WTC11 (cell line): ENCODE data around the gene CCDC183. TPM values are rescaled to one million over a fixed set of nuclear protein-coding genes. Genes with fewer than 3 reads are reported as not detected.
"Not testable (repeated sequence)": the region's sequence is repeated elsewhere in the genome, so short reads cannot be mapped to it uniquely, and the experiment has no call there.

ENCODE experiments used
- ATAC-seq: fragments of 200-7000 bp; cut with Tn5 transposase; 2 replicates; pipeline ENCODE4 v1.10.0; 2021; ENCODE audit warnings: mild to moderate bottlenecking, moderate library complexity
- CTCF ChIA-PET: fragments of 300-600 bp; sonication (Branson Sonifier 250); formaldehyde crosslinking; loops from one replicate; lab custom pipeline; 2021; ENCODE audit warnings: antibody characterized with exemption; lab: Charles Lee
- POLR2A ChIA-PET: fragments of 350-600 bp; sonication (Branson Sonifier 250); formaldehyde crosslinking; loops from one replicate; lab custom pipeline; 2021; ENCODE audit warnings: antibody characterized with exemption; lab: Charles Lee
- DNase-seq: peaks from one replicate; pipeline ENCODE4 v3.0.0; 2021; ENCODE audit warnings: low spot score
- H3K27ac Mint-ChIP-seq: 2 replicates; pipeline ENCODE4 v1.8.0; 2021; ENCODE audit warnings: mixed read lengths
- H3K27me3 Mint-ChIP-seq: 2 replicates; pipeline ENCODE4 v1.8.0; 2021; ENCODE audit warnings: low read depth, mild to moderate bottlenecking, moderate library complexity, mixed read lengths
- H3K36me3 Mint-ChIP-seq: 2 replicates; pipeline ENCODE4 v1.8.0; 2021; ENCODE audit warnings: mixed read lengths
- H3K4me1 Mint-ChIP-seq: 2 replicates; pipeline ENCODE4 v1.8.0; 2022; ENCODE audit warnings: mixed read lengths
- H3K4me3 Mint-ChIP-seq: 2 replicates; pipeline ENCODE4 v1.8.0; 2021; ENCODE audit warnings: mild to moderate bottlenecking, moderate library complexity, mixed read lengths
- H3K9me3 Mint-ChIP-seq: 2 replicates; pipeline ENCODE4 v1.8.0; 2021; ENCODE audit warnings: mixed read lengths
- CREB1 ChIP-seq: sonication (generic); formaldehyde crosslinking; IDR thresholded peaks from 2 replicates; pipeline ENCODE4 v1.8.0; 2023; ENCODE audit warnings: mild to moderate bottlenecking, missing genetic modification reagents
- NR3C1 ChIP-seq: sonication (generic); formaldehyde crosslinking; conservative IDR thresholded peaks from 2 replicates; pipeline ENCODE4 v1.8.1; 2023; ENCODE audit warnings: low read depth, mild to moderate bottlenecking, missing genetic modification reagents
- ZNF219 ChIP-seq: sonication (generic); formaldehyde crosslinking; IDR thresholded peaks from 2 replicates; pipeline ENCODE4 v1.8.0; 2023; ENCODE audit warnings: missing genetic modification reagents, mild to moderate bottlenecking, borderline replicate concordance
- ZNF232 ChIP-seq: sonication (generic); formaldehyde crosslinking; IDR thresholded peaks from 2 replicates; pipeline ENCODE4 v1.8.0; 2022; ENCODE audit warnings: mild to moderate bottlenecking, missing genetic modification reagents
- ZNF423 ChIP-seq: fragments of 250-450 bp; sonication (Bioruptor Pico); IDR thresholded peaks from 2 replicates; pipeline ENCODE4 v2.1.2; 2022; ENCODE audit warnings: mild to moderate bottlenecking, moderate library complexity
- total RNA-seq: library from RNA; stranded (reverse); gene quantifications from 3 replicates; pipeline ENCODE4 v1.2.3, GENCODE V29; 2021
- TF ChIP-seq, protein P1 (sequence below): sonication (generic); formaldehyde crosslinking; IDR thresholded peaks from 2 replicates; pipeline ENCODE4 v1.8.0; 2023; ENCODE audit warnings: mild to moderate bottlenecking, missing genetic modification reagents
- TF ChIP-seq, protein P2 (sequence below): fragments of 250-450 bp; sonication (Bioruptor Pico); IDR thresholded peaks from 2 replicates; pipeline ENCODE4 v1.8.0; 2021; ENCODE audit warnings: mild to moderate bottlenecking
- TF ChIP-seq, protein P3 (sequence below): sonication (generic); formaldehyde crosslinking; IDR thresholded peaks from 2 replicates; pipeline ENCODE4 v1.8.0; 2022; ENCODE audit warnings: mild to moderate bottlenecking, missing genetic modification reagents
- TF ChIP-seq, protein P4 (sequence below): fragments of 200-600 bp; IDR thresholded peaks from 2 replicates; pipeline ENCODE4 v1.8.0; 2022; ENCODE audit warnings: antibody characterized with exemption

CCDC183 gene
- total RNA-seq, 1 experiment from 2014 or later: 2.1 TPM

DNA sequence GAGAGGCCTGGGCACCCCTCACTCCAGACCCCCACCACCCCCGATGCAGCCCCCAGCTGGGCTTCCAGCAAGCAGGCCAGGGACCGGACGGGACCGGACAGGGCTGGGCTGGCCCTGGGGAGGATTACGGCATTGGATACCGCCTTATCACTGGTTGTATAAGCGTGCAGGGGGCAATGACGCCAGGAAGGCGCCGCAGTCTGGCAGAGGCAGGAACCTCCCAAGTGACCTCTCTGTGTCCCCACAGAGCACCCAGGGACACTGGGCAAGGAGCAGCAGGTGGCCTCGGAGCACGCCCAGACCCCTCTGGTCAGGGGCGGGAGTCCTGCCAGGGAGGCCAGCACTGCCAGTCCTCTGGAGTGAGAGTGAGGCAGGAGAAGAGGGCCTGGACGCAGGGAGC lies 31.1 kb upstream of the CCDC183 start (continued):
- TF ChIP-seq, protein P1, sequence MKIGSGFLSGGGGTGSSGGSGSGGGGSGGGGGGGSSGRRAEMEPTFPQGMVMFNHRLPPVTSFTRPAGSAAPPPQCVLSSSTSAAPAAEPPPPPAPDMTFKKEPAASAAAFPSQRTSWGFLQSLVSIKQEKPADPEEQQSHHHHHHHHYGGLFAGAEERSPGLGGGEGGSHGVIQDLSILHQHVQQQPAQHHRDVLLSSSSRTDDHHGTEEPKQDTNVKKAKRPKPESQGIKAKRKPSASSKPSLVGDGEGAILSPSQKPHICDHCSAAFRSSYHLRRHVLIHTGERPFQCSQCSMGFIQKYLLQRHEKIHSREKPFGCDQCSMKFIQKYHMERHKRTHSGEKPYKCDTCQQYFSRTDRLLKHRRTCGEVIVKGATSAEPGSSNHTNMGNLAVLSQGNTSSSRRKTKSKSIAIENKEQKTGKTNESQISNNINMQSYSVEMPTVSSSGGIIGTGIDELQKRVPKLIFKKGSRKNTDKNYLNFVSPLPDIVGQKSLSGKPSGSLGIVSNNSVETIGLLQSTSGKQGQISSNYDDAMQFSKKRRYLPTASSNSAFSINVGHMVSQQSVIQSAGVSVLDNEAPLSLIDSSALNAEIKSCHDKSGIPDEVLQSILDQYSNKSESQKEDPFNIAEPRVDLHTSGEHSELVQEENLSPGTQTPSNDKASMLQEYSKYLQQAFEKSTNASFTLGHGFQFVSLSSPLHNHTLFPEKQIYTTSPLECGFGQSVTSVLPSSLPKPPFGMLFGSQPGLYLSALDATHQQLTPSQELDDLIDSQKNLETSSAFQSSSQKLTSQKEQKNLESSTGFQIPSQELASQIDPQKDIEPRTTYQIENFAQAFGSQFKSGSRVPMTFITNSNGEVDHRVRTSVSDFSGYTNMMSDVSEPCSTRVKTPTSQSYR (CRISPR knock-in tag): no peak
- no peak for TF ChIP-seq NR3C1 (CRISPR knock-in tag)

DNA sequence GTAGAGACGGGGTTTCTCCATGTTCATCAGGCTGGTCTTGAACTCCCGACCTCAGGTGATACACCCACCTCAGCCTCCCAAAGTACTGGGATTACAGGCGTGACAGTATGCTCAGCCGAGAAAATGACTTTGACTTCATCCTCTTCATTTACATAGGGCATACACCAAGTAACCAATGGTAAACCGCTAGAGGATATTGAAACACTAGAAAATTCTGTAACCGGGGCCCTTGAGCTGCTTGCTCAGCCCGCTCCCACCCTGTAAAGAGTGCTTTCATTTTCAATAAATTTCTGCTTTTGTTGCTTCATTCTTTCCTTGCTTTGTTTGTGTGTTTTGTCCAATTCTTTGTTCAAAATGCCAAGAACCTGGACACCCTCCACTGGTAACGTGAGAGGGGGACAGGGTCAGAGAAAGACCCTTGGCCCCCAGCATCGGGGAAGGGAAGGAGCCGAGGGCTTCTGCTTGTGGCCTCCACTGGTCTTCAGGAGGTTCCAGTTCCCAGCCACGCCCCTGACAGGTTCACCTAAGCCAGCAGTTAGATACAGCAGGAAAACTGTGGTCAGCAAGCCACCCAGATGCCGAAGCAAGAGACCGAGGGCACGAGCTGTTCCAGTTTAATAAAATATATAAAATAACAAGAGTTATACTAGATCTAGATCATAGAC lies 30.3 kb upstream of the CCDC183 start:
- H3K27ac Mint-ChIP-seq, H3K9me3 Mint-ChIP-seq, POLR2A ChIA-PET, DNase-seq, H3K4me3 Mint-ChIP-seq, ATAC-seq, H3K36me3 Mint-ChIP-seq, H3K4me1 Mint-ChIP-seq: not testable (repeated sequence)
- CTCF ChIA-PET: interaction anchor here (0.7 to 1.3 kb wide), 5 partner anchors 12 to 264 kb away, joined by 3 to 4 read pairs (median 4); no protein-coding TSS in a partner anchor
- peaks cover 14% of the 10 kb centered on the region for H3K27me3 Mint-ChIP-seq

DNA sequence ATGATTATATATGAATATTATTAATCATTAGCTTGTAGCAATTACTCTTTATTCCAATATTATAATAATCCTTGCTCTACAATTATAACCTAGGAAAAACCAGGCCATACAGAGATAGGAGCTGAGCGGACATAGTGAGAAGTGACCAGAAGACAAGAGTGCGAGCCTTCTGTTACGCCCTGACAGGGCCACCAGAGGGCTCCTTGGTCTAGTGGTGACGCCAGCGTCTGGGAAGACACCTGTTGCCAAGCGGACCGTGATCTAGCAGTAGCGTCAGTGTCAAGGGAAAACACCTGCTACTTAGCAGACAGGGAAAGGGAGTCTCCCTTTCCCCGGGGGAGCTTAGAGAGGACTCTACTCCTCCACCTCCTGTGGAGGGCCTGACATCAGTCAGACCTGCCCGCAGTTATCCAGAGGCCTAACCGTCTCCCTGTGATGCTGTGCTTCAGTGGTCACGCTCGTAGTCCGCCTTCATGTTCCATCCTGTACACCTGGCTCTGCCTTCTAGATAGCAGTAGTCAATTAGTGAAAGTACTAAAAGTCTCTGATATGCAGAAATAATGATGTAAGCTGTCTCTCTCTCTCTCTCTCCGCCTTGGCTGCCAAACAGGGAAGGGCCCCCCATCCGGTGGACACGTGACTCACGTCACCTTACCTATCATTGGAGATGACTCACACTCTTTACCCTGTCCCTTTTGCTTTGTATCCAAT lies 29.6 kb upstream of the CCDC183 start:
- DNase-seq: peak; percentile 60
- H3K36me3 Mint-ChIP-seq, H3K4me3 Mint-ChIP-seq, H3K27ac Mint-ChIP-seq, H3K4me1 Mint-ChIP-seq, POLR2A ChIA-PET, ATAC-seq, H3K9me3 Mint-ChIP-seq: not testable (repeated sequence)
- CTCF ChIA-PET: interaction anchor here (0.7 to 1.3 kb wide), 5 partner anchors 11 to 263 kb away, joined by 3 to 4 read pairs (median 4); no protein-coding TSS in a partner anchor
- H3K27me3 Mint-ChIP-seq: peaks cover 14% of the 10 kb centered on the region

DNA sequence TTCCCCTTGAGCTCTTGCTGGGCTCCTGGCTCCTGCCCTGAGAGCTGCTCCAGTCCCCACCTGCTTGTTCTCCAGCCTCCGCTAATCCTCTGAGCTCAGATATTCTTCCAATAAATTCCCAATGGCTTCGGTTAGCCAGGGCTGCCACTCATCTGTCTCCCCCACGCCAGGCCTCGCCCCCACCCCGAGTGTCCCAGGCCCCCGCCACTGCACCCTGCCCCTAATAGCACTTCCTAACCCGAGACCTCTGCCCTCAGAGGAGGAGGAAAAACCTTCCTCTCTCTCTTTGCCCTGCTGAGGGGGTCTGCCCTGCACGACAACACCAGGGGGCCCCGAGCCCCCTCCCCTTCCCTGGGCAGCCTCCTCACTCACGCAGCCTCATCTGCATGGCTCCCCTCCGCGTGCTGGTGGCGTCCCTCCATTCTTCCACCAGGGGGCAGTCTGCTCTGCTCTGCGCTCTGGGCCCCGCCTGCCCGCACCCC lies 26.4 kb upstream of the CCDC183 start:
- Mint-ChIP-seq H3K4me1 (peaks cover 5% of the 10 kb centered on the region; the same call in 1 of the 2 replicates), H3K9me3 (peaks cover 19% of the 10 kb centered on the region), H3K27ac (no peak overlapping the region), H3K4me3 (peak overlapping the region; percentile 47)
- peak; percentile 78 for ATAC-seq
- peak; percentile 82 for DNase-seq
- TF ChIP-seq, protein P2, sequence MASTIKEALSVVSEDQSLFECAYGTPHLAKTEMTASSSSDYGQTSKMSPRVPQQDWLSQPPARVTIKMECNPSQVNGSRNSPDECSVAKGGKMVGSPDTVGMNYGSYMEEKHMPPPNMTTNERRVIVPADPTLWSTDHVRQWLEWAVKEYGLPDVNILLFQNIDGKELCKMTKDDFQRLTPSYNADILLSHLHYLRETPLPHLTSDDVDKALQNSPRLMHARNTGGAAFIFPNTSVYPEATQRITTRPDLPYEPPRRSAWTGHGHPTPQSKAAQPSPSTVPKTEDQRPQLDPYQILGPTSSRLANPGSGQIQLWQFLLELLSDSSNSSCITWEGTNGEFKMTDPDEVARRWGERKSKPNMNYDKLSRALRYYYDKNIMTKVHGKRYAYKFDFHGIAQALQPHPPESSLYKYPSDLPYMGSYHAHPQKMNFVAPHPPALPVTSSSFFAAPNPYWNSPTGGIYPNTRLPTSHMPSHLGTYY: no peak
- TF ChIP-seq ZNF219 (CRISPR knock-in tag) (no peak), NR3C1 (CRISPR knock-in tag) (no peak), ZNF423 (CRISPR knock-in tag) (peak; percentile 37; the same call in 1 of the 2 replicates), ZNF232 (CRISPR knock-in tag) (no peak), CREB1 (CRISPR knock-in tag) (no peak)
- TF ChIP-seq, protein P3, sequence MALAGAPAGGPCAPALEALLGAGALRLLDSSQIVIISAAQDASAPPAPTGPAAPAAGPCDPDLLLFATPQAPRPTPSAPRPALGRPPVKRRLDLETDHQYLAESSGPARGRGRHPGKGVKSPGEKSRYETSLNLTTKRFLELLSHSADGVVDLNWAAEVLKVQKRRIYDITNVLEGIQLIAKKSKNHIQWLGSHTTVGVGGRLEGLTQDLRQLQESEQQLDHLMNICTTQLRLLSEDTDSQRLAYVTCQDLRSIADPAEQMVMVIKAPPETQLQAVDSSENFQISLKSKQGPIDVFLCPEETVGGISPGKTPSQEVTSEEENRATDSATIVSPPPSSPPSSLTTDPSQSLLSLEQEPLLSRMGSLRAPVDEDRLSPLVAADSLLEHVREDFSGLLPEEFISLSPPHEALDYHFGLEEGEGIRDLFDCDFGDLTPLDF (CRISPR knock-in tag): no peak
- TF ChIP-seq, protein P1 (CRISPR knock-in tag): no peak
- TF ChIP-seq, protein P4, sequence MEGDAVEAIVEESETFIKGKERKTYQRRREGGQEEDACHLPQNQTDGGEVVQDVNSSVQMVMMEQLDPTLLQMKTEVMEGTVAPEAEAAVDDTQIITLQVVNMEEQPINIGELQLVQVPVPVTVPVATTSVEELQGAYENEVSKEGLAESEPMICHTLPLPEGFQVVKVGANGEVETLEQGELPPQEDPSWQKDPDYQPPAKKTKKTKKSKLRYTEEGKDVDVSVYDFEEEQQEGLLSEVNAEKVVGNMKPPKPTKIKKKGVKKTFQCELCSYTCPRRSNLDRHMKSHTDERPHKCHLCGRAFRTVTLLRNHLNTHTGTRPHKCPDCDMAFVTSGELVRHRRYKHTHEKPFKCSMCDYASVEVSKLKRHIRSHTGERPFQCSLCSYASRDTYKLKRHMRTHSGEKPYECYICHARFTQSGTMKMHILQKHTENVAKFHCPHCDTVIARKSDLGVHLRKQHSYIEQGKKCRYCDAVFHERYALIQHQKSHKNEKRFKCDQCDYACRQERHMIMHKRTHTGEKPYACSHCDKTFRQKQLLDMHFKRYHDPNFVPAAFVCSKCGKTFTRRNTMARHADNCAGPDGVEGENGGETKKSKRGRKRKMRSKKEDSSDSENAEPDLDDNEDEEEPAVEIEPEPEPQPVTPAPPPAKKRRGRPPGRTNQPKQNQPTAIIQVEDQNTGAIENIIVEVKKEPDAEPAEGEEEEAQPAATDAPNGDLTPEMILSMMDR: peak; percentile 51
- TF ChIP-seq, all 79 proteins: peak for 2
- ChIA-PET POLR2A (no interaction called here), CTCF (interaction anchor here (0.6 to 3.0 kb wide), 18 partner anchors 9 to 467 kb away, joined by 3 to 22 read pairs (median 4); partner anchors contain the start of genes LCN8 and TMEM141)
- H3K36me3 Mint-ChIP-seq: peaks cover 11% of the 10 kb centered on the region
- peaks cover 14% of the 10 kb centered on the region for H3K27me3 Mint-ChIP-seq
